ENCODE measurements around the gene IL36RN. TPM values are rescaled to one million over a fixed set of nuclear protein-coding genes. Genes with fewer than 3 reads are reported as not detected.

Gene IL36RN
- total RNA-seq, 1 experiment from 2014 or later = 1.7 TPM

- Histone ChIP-seq H3K9me2 (ENCODE audit: insufficient read depth) (no peaks in the 10 kb centered on the region), H3K4me1 (replicated peaks; ENCODE audit: insufficient read depth) (no peaks in the 10 kb centered on the region), H4K20me1 (ENCODE audit: insufficient read depth) (no peaks in the 10 kb centered on the region), H3F3A (ENCODE audit: insufficient read depth, low read depth) (no peaks in the 10 kb centered on the region), H3K4me2 (no peak overlapping the region), H3K27me3 (ENCODE audit: insufficient read depth, low read depth) (no peaks in the 10 kb centered on the region), H2AFZ (no peak overlapping the region), H3K79me2 (ENCODE audit: low read depth) (no peaks in the 10 kb centered on the region), H3K27ac (no peak overlapping the region), H3K36me3 (ENCODE audit: low read depth) (no peaks in the 10 kb centered on the region), H3K9me3 (ENCODE audit: insufficient read depth, low read depth) (no peaks in the 10 kb centered on the region), H3K4me3 (no peak overlapping the region)
- CTCF ChIA-PET = no interaction called here
- intact Hi-C loops (cut with micrococcal nuclease; ENCODE audit: unreplicated experiment) = no loop called here
- TF ChIP-seq CTCF (conservative IDR thresholded peaks at IDR 0.05) = no peak
- TF ChIP-seq EZH2 (IDR thresholded peaks at IDR 0.05; ENCODE audit: low read depth) = no peak
- no TSS peak for BruUV-seq (replicated peaks)
- POLR2A ChIA-PET (ENCODE audit: unreplicated experiment) = no interaction called here
- DNase-seq = no peak
Observed at GRCh38 chr2:113038291-113038690, 20.7 kb upstream of the IL36RN start.

GRCh38 chr2:113039158-113039557, 19.8 kb upstream of the IL36RN start:
- BruUV-seq (replicated peaks) = no TSS peak

GRCh38 chr2:113039719-113040118, 19.3 kb upstream of the IL36RN start:
- Histone ChIP-seq H3K4me1 (replicated peaks; ENCODE audit: insufficient read depth) (no peaks in the 10 kb centered on the region), H3K27me3 (ENCODE audit: insufficient read depth, low read depth) (no peaks in the 10 kb centered on the region)
- CTCF ChIA-PET = no interaction called here

More at GRCh38 chr2:113039158-113039557, 19.8 kb upstream of the IL36RN start:
- no peak for DNase-seq
- H3K4me3 ChIP-seq = no peak overlapping the region
- H2AFZ ChIP-seq = no peak overlapping the region
- ChIA-PET POLR2A (ENCODE audit: unreplicated experiment) (no interaction called here), CTCF (no interaction called here)
- TF ChIP-seq CTCF (conservative IDR thresholded peaks at IDR 0.05) = no peak
- no peak for TF ChIP-seq EZH2 (IDR thresholded peaks at IDR 0.05; ENCODE audit: low read depth)
- no peaks in the 10 kb centered on the region for H4K20me1 ChIP-seq (ENCODE audit: insufficient read depth)
- H3K27ac ChIP-seq = no peak overlapping the region
- H3F3A ChIP-seq (ENCODE audit: insufficient read depth, low read depth) = no peaks in the 10 kb centered on the region
- no peaks in the 10 kb centered on the region for H3K27me3 ChIP-seq (ENCODE audit: insufficient read depth, low read depth)
- no peaks in the 10 kb centered on the region for H3K9me2 ChIP-seq (ENCODE audit: insufficient read depth)
- no peak overlapping the region for H3K4me2 ChIP-seq
- no peaks in the 10 kb centered on the region for H3K36me3 ChIP-seq (ENCODE audit: low read depth)
- H3K79me2 ChIP-seq (ENCODE audit: low read depth) = no peaks in the 10 kb centered on the region
- intact Hi-C loops (cut with micrococcal nuclease; ENCODE audit: unreplicated experiment) = no loop called here
- no peaks in the 10 kb centered on the region for H3K4me1 ChIP-seq (replicated peaks; ENCODE audit: insufficient read depth)
- H3K9me3 ChIP-seq (ENCODE audit: insufficient read depth, low read depth) = no peaks in the 10 kb centered on the region

More at GRCh38 chr2:113039719-113040118, 19.3 kb upstream of the IL36RN start:
- intact Hi-C loops (cut with micrococcal nuclease; ENCODE audit: unreplicated experiment) = no loop called here
- no peaks in the 10 kb centered on the region for H3K9me2 ChIP-seq (ENCODE audit: insufficient read depth)
- DNase-seq = no peak
- H4K20me1 ChIP-seq (ENCODE audit: insufficient read depth) = no peaks in the 10 kb centered on the region
- H3K9me3 ChIP-seq (ENCODE audit: insufficient read depth, low read depth) = no peaks in the 10 kb centered on the region
- no peaks in the 10 kb centered on the region for H3K36me3 ChIP-seq (ENCODE audit: low read depth)
- BruUV-seq (replicated peaks) = no TSS peak
- POLR2A ChIA-PET (ENCODE audit: unreplicated experiment) = no interaction called here
- TF ChIP-seq EZH2 (IDR thresholded peaks at IDR 0.05; ENCODE audit: low read depth) (no peak), CTCF (conservative IDR thresholded peaks at IDR 0.05) (no peak)
- no peaks in the 10 kb centered on the region for H3K79me2 ChIP-seq (ENCODE audit: low read depth)
- no peak overlapping the region for H3K27ac ChIP-seq
- H2AFZ ChIP-seq = no peak overlapping the region
- no peak overlapping the region for H3K4me2 ChIP-seq
- H3F3A ChIP-seq (ENCODE audit: insufficient read depth, low read depth) = no peaks in the 10 kb centered on the region
- no peak overlapping the region for H3K4me3 ChIP-seq
